HG03442 (cell line): ENCODE data around the gene HIVEP3.

Source experiments
- ATAC-seq: cut with Tn5 transposase; IDR thresholded peaks from one replicate; pipeline ENCODE4 v1.9.1; 2021; ENCODE audit warnings: mild to moderate bottlenecking, moderate library complexity; ENCODE audit not compliant: unreplicated experiment

HIVEP3 gene

DNA sequence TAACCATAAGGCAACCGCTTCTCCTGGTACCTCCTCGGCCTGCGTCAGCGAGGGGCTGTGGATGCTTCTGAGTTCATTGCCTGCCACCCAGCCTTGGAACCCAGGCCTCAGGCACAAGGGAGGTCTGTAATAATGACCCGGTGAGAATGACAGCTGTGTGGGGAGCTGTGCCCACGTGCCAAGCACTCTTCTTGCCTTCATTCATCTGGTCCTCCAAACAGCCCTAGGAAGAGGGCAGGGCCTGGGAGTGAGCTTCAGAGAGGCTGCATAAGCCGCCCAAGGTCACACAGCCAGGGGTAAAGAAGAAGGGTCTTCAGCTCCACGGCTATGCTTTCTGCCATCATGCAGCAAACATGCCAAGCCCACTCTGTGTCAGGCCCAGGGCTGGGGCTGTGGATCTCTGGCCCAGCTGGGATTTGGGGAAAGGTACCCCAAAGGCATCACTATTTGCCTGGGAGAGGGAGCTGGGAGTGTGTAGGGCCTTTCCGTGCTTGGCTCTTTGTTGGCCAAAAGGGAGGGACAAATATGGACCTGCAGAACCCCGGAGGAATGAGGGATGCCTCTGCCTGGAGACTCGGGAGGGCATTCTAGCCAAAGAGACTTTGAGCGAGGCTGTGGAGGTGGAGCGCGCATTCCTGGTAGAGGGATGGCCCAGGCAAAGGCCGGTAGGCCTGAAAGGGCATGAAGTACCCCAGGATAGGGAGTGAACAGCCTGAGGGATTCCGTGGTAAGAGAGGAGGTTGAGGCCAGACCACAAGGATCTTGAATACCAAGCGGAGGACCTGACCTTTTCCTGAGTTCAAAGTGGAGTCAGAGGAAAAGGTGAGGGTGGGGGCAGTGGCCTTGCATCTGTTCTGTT, 424.1 kb downstream of the HIVEP3 start:
- no peak for ATAC-seq

DNA sequence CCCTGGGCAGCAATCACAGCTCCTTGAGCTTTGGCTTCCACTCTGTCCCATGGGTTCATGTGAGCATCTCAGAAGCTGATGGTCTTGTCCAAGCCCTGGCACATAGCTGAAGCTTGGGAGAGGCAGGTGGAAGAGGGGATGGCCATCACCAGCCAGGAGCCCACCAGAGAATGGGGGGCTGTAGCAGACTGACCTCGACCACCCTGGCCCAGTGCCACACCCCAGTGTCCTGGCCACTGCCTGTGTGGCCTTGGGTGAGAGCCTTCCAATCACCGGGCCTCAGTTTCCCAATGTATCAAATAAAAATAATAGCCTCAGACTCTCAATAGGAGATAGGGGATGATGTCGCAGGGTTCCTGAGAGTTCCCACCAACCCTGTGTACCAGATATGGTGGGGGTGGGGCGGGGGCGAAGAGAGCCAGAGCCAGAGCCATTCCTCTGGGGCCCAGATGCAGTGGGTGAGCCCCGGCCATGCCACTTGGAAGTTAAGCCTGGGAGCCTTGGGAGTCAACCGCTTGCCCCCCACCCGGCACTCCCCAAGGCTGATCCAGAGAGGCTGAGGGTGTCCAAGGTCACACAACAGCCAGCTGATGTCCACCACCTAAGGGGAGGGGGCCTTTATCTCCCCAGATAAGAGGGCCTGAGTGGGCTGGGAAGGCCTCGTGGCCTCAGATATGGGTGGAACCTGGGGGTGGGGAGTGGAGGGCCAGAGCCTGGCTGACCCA, 424.9 kb downstream of the HIVEP3 start:
- no peak for ATAC-seq

DNA sequence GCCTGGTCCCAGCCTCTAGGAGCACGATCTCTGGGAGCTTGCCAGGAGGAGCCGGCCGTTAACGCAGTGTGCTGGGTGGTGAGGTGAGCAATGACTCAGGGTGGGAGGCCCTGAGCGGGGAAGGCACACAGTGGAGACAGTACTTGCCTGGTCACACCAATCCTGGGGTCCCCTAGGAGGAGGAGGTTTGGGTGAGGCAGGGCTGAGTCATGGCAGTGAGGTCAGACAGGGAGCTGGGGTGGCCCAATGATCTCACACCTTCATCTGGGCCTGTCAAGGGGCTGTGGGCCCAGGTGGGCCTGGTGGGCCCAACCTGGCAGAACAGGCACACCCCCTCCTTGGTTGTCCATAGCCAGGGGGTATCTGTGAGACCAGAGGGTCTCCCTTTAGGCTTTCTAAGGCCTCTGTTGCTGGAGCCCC, 425.6 kb downstream of the HIVEP3 start:
- no peak for ATAC-seq

DNA sequence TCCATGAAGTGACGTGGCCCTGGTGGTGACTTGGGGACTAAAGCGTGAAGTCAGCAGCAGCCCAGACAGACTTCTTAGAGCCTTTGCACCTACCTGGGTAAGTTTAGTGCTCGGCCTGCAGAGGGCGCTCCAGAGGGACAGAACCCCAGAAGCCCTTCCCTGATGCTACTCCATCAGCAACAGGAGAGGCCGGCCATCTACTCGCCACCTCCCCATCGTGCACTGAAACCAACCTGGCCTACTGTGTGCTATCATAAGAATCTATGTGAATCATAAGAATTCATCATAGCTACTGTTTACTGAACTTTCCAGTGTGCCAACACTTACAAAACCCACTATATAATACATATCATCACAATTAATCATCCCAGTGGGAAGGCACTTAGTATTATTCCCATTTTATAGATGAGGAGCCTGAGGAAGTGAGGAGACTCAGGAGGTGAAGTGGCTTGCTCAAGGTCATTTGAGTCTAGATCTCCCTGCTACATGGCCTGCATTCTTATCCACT, 426.3 kb downstream of the HIVEP3 start:
- ATAC-seq, result no peak

DNA sequence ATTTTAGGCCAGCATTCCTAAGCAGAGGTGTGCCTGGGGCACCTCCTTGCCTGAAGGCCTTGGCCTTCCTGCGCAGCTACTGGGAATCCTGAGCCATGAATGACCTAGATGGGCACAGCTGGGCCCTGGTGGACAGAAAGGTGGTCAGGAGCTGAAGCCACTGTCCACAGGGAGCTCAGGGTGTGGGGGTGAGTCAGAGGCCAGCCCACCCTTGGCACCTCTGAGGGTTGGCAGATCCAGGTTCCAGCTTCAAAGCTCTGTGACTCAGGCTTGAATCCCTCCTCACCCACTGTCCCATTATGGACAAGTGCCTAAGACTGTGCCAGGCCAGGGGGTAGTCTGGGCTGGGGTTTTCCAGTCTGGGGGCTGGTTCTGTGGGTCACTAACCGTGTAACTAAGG, 427.8 kb downstream of the HIVEP3 start:
- no peak for ATAC-seq

DNA sequence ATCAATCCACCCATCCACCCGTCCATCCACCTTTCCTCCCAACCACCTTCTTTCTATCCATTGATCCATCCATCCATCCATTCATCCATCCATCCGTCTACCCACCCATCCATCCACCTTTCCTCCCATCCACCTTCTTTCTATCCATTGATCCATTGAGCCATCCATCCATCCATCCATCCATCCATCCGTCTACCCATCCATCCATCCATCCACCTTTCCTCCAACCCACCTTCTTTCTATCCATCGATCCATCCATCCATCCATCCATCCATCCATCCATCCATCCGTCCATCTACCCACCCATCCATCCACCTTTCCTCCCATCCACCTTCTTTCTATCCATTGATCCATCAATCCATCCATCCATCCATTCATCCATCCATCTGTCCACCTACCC, 429.2 kb downstream of the HIVEP3 start:
- ATAC-seq, result no peak

DNA sequence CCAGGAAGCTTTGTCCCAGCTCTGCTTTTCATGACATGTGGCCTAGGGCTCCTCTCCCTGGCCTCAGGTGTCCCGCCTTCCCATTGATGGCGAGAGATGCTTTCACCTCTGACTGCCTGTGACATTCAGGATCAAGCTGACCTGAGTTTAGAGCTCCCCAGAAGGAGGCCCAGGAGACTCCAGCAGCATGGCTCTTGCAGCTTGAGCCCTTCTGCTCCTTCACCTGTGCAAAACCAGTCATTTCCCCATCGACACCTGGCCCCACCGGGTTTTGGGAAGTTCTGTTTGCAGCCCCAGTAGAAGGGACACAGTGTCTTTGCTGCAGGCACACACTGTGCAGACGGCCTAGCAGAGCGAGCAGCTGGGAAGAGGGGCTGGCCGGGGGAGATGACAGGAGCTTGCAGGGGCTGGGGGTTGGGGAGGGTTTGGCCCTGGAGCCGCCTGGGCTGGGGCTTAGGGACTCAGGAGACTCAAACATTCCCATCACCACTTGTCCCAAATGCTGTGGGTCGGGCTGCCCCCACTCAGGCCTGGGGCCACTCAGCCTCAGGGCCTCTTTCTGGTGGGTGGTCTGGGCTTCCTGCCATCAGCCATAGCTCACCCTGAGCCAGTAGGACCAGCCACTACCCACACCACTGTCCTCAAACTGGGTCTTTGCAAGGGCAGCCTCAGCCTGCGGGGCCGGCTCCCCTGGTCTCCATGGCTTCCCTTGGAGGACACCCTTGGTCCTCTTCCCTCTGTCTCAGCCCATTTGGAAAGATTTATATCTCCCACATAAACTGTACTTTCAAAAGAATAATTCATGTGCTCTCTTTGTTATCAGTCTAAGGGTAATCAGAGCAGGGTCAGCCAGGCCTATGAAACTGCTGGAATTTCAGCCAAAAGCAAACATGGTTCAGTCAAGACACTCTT, 430.4 kb downstream of the HIVEP3 start:
- no peak for ATAC-seq

DNA sequence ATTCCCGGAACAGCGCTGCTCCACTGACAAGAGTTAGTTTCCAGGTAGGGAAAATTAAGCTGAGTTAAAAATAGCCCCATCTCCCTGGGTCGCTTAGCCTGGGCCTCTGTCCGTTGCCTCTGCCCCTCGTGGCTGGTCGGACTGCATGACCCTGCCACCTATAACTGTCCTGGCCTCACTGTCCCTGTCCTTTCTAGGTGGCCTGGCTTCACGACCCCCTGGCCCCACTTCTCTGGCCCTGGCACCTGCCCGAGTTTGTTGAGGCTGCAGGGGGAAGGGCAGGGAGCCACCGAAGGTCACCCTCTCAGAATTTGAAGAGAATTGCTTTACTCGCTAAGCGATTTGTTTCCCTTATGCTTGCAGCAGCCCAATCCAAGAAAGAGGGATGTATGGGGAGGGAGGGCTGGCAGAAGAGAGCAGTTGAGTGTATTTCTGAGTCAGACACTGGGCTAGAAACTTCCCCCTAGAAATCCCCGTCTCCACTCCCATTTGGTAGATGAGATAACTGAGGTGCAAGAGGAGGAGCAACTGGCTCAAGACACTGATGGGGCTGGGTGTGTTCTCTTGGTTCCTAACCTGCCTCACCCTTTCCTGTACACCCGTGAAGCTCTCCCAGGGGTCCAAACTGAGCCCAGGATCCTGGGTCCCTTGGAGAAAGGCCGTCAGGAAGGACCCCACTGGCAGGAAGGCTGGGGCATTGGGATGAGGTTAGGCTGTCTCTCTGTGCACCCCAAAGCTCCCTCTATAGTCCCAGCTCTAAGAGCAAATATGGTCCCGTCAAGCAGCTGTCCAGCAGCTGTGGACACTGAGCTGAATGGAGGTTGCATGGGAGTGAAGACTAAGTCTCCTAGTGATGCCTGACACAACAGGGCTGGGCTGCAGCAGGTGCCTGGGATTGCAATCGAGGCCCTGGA, 431.3 kb downstream of the HIVEP3 start:
- peak; percentile 51 for ATAC-seq

DNA sequence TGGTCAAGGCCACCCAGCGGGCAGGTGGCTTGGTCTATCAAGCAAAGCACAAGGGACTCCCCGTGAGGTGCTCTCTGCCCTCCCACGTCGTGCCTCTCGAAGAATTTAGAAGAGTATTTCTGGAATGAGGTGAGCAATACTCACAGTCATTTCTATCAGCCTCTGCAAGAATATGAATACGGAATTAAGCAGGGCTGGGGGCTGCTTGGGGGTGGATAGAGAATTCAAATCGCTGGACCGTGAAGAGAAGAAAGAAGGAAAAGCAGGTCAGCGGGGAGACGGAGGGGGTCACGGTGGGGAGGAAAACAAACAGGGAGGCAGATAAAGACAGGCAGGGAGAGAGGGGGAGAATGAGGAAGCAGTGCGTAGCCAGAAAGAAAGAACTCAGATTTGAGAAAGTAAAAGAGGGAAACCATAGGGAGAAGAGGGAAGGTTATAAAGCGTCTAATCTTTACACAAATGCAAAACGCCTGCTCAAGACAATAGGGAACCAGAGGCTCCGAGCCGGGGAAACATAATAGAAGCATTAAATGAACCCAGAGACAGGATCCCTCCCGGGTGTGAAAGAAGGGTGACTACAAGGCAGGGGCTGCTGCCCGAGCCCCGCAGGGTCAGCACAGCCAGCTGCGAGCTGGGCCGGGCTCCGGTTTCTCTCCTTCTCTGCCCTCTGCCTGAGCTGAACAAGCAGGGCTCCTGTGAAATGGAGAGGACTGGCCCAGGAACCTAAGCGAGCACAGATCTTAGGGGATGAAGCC, 432.2 kb downstream of the HIVEP3 start:
- ATAC-seq, result no peak

DNA sequence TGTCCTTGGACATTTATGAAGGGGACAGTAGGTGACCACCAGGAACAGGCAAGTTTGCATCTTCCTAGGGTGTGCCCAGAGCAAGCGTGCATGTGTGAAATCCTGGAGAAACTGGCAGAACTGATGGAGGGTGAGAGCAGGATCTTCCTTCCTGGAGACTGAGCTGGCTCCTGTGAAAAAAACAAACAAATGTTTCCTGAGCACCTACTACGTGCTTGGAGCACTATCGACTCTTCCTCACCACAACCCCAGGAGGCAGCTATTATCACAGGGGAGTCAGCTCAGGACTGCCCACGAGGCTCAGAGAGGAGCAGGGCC, 432.7 kb downstream of the HIVEP3 start:
- no peak for ATAC-seq

DNA sequence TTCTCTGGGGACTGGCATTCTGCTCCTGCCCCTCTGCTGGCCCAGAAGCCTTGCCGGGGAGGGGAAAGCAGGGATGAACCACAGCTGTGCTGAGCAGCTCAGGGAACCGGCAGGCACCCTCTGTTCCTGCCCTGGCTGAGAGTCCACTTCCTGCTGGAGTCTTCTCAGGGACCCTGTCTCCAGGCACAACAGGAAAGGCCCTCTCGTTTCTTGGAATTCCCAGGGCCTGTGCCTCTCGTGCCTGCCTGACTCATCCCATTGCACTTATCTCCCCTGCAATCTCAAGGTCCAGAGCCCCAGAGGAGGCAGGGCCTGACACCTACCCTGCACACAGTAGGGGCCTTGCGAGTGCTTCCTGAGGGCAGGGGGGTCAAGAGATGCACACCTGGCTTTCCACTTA, 433.1 kb downstream of the HIVEP3 start:
- no peak for ATAC-seq

DNA sequence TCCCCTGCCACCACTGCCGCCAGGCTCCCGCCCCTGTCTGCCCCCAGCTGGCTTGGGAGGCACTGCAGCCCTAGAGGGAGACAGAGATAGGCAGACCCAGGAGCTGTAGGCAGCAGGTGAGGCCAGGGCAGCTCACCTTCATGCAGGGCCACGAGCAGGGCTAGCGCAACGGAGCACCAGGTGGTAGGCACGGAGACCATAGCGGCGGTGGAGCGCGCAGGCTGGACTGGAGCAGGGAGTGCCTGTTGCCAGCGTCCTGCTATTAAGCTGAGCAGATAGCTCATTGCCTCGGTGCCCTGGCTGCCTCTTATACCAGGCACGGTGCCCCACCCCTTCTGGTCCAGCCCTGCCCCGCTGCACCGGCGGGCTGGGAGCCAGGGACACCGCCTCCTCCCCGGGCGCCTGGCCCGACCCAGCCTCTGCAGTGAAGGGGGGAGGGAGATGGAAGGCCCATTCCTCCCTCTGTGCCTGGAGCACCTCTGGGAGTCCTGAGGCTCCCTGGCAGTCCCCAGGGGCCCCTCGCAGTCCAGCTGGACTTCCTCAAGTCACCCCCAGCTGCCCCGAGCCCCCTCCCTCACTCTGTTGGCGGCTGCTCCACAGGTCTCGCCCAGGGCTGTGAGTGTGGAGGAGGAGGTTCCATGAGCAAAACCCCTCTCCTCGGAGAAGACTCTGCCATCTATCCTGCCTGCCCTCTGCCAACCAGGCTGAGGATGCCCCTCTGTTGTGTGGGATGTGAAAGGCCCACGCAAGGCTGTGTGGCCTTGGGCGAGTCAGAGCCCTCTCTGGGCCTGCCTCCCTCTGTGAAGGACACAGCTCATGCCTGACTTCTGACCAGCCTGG, 434.1 kb downstream of the HIVEP3 start, which contains the start of gene EDN2:
EDN2 (minus strand) TSS at position 282 of the 840 bp plus-strand sequence; CDS start at position 200, 82 bp downstream.
- no peak for ATAC-seq

DNA sequence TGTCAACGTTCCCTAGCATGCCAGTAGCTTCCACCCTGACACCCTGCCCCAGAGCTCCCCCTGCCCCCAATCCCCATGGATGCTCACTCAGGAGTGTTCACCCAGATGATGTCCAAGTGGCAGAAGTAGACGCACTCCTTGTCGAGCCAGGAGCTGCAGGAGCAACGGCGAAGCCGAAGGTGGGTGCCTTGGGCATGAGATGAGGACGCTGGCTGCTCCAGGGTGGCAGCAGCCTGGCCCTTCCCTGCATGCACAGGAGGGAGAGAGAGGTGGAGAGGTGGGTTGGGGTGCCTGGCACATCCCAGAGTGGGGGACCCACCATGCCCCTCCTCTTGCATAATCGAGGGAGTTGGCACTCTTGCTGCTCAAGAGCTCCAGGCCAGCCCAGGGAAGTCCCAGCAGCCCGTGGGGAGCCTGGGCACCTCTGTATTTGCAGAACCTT, 434.7 kb downstream of the HIVEP3 start:
- ATAC-seq, result no peak

DNA sequence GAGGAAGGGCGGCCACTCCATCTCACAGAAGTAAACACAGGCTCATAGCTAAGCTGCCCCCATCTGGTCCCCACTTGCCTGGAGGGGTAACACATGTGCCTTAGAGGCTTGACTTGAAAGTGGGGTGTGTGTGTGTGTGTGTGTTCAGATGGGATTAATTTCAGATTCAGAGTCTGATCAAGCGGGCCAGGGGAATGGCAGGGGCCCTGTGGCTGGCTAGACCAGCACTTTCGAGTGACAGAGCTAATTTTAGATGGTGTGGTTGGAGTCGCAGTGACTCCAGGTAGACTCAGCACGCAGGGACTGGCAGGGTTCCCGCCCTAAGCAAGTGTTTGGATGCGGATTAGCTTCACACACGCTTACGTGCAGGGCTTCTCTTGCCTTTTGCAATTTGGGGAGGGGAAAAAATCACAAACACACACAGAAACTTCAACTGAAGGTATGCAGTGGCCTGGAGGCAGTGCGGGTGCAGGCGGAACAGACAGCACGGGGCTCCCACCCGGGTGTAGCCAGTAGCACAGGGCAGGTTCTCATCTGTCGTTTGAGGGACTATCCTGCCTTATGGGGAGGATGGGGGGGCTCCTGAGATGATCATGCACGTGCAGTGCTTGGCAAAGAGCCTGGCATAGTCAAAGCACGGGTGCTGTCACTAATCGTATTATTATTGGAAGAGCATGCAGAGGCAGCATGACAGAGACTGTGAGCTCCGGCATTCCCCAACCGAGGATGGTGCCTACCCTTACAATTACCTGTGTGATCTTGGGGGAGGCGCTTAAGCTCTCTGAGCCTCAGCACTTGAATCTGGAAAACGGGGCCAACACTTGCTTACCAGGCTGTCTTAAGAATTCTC, 435.5 kb downstream of the HIVEP3 start:
- ATAC-seq, result no peak

DNA sequence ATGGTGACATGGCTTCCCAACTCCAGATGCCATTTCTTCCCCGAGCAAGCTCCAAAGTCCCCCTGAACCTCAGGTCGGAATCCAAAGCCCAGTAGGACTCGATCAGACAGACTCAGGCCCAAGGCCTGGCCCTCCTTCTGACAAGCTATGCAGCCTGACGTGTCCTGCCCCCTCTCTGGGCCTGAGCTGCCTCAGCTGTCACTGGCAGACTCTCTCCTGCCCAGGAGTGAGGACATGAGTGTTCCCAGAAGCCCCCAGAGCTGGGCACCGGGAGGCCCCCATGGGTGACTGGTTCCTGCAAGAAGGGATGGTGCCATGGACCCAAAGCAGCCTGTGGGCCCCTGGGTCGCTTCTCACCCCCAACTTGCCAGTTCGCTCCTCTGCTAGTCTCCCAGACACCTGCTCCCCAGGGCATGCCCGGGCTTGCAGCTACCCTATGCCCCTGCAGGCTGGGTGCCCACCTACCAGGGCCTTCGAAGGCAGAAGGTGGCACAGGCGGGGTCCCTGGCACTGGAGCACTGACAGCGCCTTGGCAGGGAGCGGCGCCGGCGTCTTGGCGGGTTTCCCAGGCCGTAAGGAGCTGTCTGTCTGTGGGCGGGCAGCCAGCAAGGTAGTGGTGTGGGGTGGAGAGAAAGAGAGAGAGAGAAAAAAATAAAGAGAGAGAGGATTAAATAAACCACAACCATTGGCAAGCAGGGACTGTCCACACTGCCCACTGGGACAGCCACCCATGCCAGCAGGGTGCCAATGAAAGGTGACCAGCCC, 436.5 kb downstream of the HIVEP3 start:
- no peak for ATAC-seq

DNA sequence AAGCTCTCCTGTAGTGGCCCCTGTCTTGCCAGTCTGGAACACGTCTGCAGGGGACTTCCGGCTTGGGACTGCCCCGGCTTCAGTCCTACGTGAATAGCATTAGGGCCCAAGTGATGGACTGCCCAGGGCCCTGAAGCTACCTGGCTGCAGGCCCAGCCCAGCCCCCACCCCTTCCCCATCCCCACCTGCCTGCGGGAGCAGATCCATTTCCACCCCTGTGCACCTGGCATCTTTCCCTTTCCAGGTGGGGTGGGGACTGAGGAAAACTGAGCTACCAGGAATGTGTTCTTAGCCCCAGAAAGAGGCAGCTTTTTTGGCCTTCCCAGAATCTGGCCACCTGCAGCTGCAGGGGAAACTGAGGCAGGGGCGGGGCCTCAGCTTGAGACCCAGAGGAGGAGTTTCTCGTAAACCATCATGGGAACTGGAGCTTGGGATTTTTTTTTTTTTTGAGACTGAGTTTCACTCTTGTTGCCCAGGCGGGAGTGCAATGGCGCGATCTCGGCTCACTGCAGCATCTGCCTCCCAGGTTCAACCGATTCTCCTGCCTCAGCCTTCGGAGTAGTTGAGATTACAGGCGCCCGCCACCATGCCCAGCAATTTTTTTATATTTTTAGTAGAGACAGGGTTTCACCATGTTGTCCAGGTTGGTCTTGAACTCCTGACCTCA, 437.5 kb downstream of the HIVEP3 start:
- ATAC-seq, result no peak
